Adrenal gland (tissue), 5 donors: Measurements from ENCODE around the gene RBMS1.

Experiments
- POLR2A ChIP-seq, 2 donors: fragments of 450-650 bp; IDR thresholded peaks; one replicate each; pipeline ENCODE4 v1.6.1; 2017; ENCODE audit warnings: antibody characterized with exemption in 2 of 2, mild to moderate bottlenecking in 2 of 2, moderate library complexity in 1 of 2
- TF ChIP-seq, protein P1 (sequence below), 6 experiments: fragments of 450-650 bp in 4 of 6; fragments of 200-600 bp in 2 of 6; sonication (generic) in 1 of 6; IDR thresholded peaks; 1 replicate in 5 of 6; 2 replicates in 1 of 6; pipeline versions ENCODE4 v1.5.1 to v1.8.0; 2016 to 2021; ENCODE audit warnings: antibody characterized with exemption in 6 of 6, mild to moderate bottlenecking in 2 of 6, moderate library complexity in 1 of 6
- donor health status: DM: no; HTN: no; CAD: no.

- TF ChIP-seq, protein P1, sequence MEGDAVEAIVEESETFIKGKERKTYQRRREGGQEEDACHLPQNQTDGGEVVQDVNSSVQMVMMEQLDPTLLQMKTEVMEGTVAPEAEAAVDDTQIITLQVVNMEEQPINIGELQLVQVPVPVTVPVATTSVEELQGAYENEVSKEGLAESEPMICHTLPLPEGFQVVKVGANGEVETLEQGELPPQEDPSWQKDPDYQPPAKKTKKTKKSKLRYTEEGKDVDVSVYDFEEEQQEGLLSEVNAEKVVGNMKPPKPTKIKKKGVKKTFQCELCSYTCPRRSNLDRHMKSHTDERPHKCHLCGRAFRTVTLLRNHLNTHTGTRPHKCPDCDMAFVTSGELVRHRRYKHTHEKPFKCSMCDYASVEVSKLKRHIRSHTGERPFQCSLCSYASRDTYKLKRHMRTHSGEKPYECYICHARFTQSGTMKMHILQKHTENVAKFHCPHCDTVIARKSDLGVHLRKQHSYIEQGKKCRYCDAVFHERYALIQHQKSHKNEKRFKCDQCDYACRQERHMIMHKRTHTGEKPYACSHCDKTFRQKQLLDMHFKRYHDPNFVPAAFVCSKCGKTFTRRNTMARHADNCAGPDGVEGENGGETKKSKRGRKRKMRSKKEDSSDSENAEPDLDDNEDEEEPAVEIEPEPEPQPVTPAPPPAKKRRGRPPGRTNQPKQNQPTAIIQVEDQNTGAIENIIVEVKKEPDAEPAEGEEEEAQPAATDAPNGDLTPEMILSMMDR (IDR thresholded peaks at IDR 0.05) = no peak
- TF ChIP-seq POLR2A (IDR thresholded peaks at IDR 0.05) = no peak
Observed at GRCh38 chr2:160246356-160246755, 247.3 kb downstream of the RBMS1 start.
